Transverse colon (tissue), 4 donors: ENCODE results near the gene GRIK4.

Experiments used
- CTCF ChIP-seq, 5 experiments: fragments of 200-600 bp in 3 of 5; fragments of 450-650 bp in 2 of 5; sonication (generic) in 3 of 5; IDR thresholded peaks; 1 replicate in 2 of 5; 2 replicates in 3 of 5; pipeline ENCODE4 v1.5.1; 2016 to 2017; ENCODE audit warnings: antibody characterized with exemption in 5 of 5, inconsistent platforms in 3 of 5, mild to moderate bottlenecking in 2 of 5, moderate library complexity in 1 of 5
- EP300 ChIP-seq: sonication (generic); formaldehyde crosslinking; IDR thresholded peaks from one replicate; pipeline ENCODE4 v1.6.1; 2017; ENCODE audit warnings: antibody characterized with exemption, low read depth
- POLR2A ChIP-seq: fragments of 450-650 bp; IDR thresholded peaks from one replicate; pipeline ENCODE4 v1.6.1; 2016; ENCODE audit warnings: antibody characterized with exemption, mild to moderate bottlenecking, moderate library complexity
- POLR2AphosphoS5 ChIP-seq, 3 donors: sonication (generic); formaldehyde crosslinking; IDR thresholded peaks; one replicate each; pipeline ENCODE4 v1.6.1; 2016; ENCODE audit warnings: antibody characterized with exemption in 3 of 3

GRCh38 chr11:120680322-120680721 lies 168.8 kb downstream of the GRIK4 start:
- no peak for TF ChIP-seq CTCF (IDR thresholded peaks at IDR 0.05)
- TF ChIP-seq POLR2A: no peak
- TF ChIP-seq EP300: no peak
- TF ChIP-seq POLR2AphosphoS5 (IDR thresholded peaks at IDR 0.05): no peak
